GM12864 (cell line): ENCODE data around the gene CAP2.
"Not testable (repeated sequence)": the region's sequence is repeated elsewhere in the genome, so short reads cannot be mapped to it uniquely, and the experiment has no call there.

Source experiments
- DNase-seq: peaks from one replicate; pipeline ENCODE4 v3.0.0-alpha.2; 2011; ENCODE audit warnings: low read depth
- H3K4me3 ChIP-seq: 2 replicates; pipeline ENCODE4 v1.5.1; 2011; ENCODE audit warnings: mild to moderate bottlenecking, low read depth, low read length, control low read depth
- TF ChIP-seq, protein P1 (sequence below): IDR thresholded peaks from 2 replicates; pipeline ENCODE4 v1.5.1; 2011; ENCODE audit warnings: low read depth, mild to moderate bottlenecking, moderate library complexity, low read length, control low read depth, inconsistent platforms; ENCODE audit errors: missing control alignments

The CAP2 gene

DNA sequence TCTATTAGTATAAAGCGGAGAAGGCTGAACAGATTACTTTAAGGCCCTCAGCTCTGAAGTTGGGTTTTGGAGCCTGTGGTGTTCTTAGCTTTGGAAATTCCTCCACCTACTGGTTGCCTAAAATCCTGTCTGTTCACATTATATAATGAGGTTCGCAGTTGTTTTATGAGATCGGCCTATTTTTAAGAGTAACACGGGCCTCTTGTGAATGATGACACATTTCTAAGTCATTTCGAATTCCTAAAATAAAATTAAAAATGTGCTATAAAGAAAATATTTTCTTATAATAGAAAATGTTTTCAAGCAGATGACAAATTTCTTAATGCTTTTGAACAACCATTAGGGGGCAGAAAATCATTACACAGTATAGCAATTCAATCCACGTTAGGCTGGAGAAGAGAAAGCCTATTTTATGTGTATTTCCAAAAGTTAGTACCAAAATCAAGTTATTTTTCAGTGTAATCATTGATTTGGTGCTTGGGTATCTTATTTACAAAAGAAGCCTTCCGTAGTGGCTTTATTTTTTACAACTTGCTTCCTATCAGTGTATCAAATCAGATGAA lies 190.9 kb downstream of the CAP2 start:
- TF ChIP-seq, protein P1, sequence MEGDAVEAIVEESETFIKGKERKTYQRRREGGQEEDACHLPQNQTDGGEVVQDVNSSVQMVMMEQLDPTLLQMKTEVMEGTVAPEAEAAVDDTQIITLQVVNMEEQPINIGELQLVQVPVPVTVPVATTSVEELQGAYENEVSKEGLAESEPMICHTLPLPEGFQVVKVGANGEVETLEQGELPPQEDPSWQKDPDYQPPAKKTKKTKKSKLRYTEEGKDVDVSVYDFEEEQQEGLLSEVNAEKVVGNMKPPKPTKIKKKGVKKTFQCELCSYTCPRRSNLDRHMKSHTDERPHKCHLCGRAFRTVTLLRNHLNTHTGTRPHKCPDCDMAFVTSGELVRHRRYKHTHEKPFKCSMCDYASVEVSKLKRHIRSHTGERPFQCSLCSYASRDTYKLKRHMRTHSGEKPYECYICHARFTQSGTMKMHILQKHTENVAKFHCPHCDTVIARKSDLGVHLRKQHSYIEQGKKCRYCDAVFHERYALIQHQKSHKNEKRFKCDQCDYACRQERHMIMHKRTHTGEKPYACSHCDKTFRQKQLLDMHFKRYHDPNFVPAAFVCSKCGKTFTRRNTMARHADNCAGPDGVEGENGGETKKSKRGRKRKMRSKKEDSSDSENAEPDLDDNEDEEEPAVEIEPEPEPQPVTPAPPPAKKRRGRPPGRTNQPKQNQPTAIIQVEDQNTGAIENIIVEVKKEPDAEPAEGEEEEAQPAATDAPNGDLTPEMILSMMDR, result peak; percentile 38
- H3K4me3 ChIP-seq, result no peak overlapping the region
- DNase-seq, result no peak

DNA sequence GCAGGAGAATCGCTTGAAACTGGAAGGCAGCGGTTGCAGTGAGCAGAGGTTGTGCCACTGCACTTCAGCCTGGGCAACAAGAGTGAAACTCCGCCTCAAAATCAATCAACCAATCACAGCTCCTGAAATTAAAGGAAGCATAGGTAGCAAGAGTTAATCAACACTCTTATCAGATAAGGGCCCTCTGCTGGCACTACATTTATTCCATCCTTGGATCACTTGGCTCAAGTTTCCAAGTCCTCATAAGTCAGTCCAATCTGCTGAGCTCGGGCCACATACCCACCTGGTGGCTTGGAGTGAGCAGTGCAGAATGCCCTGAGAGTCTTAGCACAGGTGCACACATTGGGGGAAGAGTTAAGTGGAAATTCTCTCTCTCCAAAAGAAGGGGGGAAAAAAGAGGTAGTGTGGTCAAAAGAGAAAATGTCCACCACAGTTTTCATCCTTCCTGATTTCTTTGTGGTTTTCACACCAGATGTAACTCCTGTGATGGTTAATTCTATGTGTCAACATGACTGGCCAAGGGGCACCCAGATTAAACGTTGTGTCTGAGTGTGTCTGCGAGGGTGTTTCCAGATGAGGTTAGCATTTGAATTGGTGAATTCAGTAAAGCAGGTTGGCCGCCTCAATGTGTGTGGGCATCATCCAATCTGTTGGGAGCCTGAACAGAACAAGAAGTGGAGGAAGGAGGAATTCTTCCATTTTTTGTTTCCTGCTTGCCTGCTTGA lies 192.5 kb downstream of the CAP2 start:
- TF ChIP-seq, protein P1, result peak; percentile 37
- H3K4me3 ChIP-seq, result no peak overlapping the region
- no peak for DNase-seq

DNA sequence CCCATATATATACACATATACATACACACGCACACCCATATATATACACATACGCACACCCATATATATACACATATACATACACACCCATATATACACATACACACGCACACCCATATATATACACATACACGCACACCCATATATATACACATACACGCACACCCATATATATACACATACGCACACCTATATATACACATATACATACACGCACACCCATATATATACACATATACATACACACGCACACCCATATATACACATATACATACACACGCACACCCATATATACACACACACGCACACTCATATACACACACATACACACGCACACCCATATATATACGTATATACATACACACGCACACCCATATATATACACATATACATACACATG lies 193.2 kb downstream of the CAP2 start:
- H3K4me3 ChIP-seq, DNase-seq: not testable (repeated sequence)

DNA sequence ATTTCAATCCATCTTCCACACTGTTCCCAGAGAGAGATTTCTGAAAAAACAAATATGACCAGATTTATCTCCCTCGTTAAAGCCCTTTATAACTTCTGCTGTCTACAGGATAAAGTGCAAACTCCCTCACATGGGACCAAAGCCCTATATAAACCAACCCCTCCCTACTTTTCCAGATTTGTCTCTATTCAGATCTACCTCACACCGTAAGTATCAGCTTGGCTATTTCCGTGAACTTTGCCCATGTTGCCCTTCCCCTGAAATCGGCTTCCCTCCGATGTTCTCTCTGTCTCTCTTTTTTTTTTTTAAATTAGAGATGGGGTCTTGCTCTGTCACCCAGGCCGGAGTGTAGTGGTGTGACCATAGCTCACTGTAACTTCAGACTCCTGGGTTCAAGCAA lies 194.6 kb downstream of the CAP2 start:
- no peak for DNase-seq
- TF ChIP-seq, protein P1, result no peak

DNA sequence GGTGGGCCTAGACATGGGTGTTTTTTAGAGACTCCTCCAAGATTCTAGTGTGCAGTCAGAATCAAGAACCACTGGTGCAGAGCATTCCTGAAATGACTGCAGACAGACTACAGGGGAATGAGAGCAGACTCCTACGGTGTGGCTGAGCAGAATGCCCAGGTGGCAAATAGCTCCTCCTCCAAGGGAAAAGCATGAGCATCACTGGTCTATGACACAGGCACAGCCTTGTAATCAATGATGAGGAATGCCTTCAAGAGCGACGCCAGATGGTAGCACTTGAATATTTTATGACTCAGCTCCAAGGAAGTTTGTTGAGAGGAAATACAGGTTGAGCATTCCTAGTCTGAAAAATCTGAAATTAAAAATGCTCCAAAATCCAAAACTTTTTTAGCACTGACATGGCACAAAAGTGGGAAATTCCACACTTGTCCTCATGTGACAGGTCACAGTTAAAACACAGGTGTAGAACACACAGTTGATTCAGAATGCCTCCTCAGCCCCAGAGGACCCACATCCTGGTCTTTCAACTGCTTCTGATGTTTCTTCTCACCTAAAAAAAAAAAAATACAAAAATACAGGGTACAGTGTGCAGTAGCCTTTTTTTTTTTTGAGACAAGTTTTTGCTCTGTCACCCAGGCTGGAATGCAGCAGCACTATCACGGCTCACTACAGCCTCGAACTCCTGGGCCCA lies 196.2 kb downstream of the CAP2 start:
- no peak for DNase-seq
- TF ChIP-seq, protein P1, result no peak
- H3K4me3 ChIP-seq, result no peak overlapping the region

More for the DNA sequence above, 194.6 kb downstream of the CAP2 start:
- no peak overlapping the region for H3K4me3 ChIP-seq

DNA sequence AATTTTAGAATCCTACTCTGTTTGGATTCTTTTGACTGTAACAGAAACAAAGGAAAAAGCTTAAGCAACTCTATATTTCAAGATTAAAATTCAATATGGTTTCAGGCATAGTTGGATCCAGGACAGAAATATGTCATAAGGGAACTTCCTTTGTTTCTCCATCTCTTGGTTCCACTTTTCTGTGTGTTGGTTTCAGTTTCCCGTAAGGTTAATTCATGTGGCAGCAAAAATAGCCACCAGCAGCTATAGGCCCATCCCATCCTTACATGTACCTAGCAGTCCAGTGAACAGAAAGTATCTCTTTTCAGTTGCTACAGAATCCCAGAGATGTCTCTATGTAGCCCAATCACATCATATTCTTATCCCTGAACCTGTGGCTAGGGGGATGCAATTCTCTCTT lies 197.9 kb downstream of the CAP2 start:
- TF ChIP-seq, protein P1, result no peak
- no peak overlapping the region for H3K4me3 ChIP-seq
- no peak for DNase-seq

DNA sequence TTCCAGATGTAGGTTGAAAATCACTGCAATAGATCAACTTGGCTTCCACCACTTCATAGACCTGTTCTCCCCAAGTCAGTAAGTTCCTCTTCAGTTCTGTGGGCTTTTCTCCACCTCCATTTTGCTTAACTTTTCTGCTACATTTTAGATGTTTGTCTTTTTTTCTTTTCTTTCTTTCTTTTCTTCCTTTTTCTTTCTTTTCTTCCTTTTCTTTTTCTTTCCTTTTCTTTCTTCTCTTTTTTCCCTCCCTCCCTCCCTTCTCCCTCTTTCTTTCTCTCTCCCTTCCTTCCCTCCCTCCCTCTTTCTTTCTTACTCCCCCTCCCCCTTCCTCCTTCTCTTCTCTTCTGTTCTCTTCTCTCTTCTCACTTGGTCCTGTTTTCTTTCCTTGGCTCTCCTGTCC lies 199.9 kb downstream of the CAP2 start:
- TF ChIP-seq, protein P1, result no peak

More for the DNA sequence above, 199.9 kb downstream of the CAP2 start:
- no peak overlapping the region for H3K4me3 ChIP-seq
- no peak for DNase-seq
